ENCODE results near the gene PHACTR1.
"Not testable (repeated sequence)": the region's sequence is repeated elsewhere in the genome, so short reads cannot be mapped to it uniquely, and the experiment has no call there.

The PHACTR1 gene

DNA sequence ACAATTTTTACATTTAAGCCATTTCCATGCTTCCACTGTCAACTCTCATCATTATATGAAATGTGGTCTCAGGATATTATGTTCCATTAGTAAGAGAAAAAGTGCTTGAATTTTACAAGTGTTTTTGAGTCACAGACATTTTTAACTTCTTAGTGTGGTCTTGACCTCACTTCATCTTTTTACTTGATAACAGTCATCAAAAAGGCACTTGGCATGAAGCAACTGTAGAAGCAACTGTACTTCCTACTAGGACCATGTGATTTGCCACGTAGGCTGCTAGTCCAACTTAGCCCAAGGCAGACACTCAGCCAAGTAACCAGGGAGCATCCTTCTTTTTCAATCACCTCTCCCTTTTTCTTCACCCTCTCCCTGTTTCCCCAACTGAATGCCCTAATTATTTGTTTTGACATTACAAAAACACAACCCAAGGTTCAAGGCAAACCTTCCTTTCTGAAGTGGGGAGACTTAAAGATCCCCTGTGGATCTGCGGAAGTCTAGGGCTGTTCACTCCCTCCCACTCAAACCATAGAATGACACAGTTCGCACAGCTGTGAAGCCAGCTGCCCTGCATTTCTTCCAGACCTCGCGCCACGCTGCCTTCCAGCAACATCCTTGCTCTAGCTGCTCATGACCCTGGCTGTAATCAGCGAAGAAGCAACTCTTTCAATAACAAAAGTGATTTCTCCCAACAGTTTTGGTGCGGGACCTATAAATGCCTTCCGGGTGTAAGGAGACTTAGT, 45.0 kb downstream of the PHACTR1 start:
- Histone ChIP-seq H3K9ac (no peak overlapping the region), H3K36me3 (no peaks in the 10 kb centered on the region)
- no peak for TF ChIP-seq Cebpa-rat (IDR thresholded peaks at IDR 0.05)

DNA sequence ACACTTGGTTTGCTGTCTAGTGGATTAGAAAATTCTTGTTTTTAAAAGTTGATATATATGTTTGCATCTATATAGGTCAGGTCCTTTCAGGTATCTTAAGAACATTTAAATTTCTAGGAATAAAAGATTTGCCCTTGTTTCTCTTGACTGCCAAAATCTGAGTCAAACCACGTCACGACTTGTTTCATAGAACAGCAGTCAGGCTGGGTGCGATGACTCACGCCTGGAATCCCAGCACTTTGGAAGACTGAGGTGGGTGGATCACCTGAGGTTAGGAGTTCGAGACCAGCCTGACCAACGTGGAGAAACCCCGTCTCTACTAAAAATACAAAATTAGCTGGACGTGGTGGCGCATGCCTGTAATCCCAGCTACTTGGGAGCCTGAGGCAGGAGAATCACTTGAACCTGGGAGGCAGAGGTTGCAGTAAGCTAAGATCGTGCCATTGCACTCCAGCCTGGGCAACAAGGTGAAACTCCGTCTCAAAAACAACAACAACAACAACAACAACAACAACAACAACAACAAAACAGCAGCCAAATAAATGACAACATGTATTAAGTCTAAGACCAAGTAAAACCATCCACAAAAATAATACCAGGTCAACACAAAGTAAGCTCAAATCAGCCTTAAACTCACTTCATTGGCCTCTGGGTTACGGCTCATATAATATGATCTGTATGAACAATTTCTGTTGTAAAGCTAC, 46.3 kb downstream of the PHACTR1 start:
- H3K4me2 ChIP-seq; H3K9me3 ChIP-seq (replicated peaks in 1 of 11); H4K20me1 ChIP-seq; H3K4me3 ChIP-seq; H3K36me3 ChIP-seq; H3K4me1 ChIP-seq; H3K27ac ChIP-seq; H3K9ac ChIP-seq; H3K27me3 ChIP-seq: not testable (repeated sequence)

More for the DNA sequence above, 45.0 kb downstream of the PHACTR1 start:
- H3K4me2 ChIP-seq: no peak overlapping the region
- H3K27ac ChIP-seq: no peak overlapping the region
- no peaks in the 10 kb centered on the region for H3K4me1 ChIP-seq
- no peaks in the 10 kb centered on the region for H4K20me1 ChIP-seq
- no peaks in the 10 kb centered on the region for H3K9me3 ChIP-seq (replicated peaks in 1 of 11)
- no peaks in the 10 kb centered on the region for H3K27me3 ChIP-seq
- no peak overlapping the region for H3K4me3 ChIP-seq

DNA sequence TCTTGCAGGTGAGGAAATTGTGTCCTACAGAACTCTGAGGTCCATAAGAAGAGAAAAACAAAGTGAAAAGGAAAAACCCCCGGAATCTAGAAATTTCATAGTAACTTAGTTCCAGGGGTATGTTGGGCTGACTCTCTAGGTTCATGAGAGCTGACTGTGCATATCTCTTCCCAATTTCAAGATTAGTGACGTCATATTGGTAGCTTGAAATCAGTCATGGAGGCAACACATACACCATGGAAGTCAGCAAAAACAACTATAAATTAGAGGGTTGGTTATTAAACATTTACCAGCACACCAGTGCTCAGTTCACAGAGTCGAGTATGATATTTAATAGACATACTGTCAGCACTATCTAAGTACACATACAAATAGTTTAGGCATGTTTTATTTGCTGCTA, 49.8 kb downstream of the PHACTR1 start:
- no peak overlapping the region for H3K9ac ChIP-seq
- H3K27ac ChIP-seq: no peak overlapping the region
- no peak overlapping the region for H3K4me3 ChIP-seq
- H3K4me2 ChIP-seq: no peak overlapping the region
- H3K36me3 ChIP-seq: no peaks in the 10 kb centered on the region
- H3K4me1 ChIP-seq: no peaks in the 10 kb centered on the region
- H3K9me3 ChIP-seq (replicated peaks in 1 of 11): no peaks in the 10 kb centered on the region
- TF ChIP-seq Cebpa-rat (IDR thresholded peaks at IDR 0.05): no peak
- no peaks in the 10 kb centered on the region for H4K20me1 ChIP-seq
- H3K27me3 ChIP-seq: no peaks in the 10 kb centered on the region

DNA sequence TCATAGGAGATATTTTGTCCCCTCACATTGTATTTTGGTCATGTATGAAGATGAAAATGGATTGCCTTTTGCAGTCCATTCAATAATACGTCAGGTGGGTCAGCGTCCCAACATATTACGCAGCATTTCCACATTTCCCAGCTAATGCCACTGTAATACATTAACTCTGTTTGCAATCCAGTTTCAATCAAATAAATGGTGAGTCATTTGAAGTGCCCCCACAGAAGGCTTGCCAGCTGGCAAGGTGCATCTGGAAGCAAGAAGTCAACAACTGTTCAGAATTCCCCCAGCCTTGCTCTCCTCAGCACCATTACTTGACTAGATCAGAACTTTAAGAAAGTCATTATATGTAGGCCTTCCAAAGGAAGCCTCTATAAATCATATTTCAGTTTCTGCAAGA, 50.4 kb downstream of the PHACTR1 start:
- no peak for TF ChIP-seq Cebpa-rat (IDR thresholded peaks at IDR 0.05)
- H3K4me1 ChIP-seq: no peaks in the 10 kb centered on the region
- no peaks in the 10 kb centered on the region for H3K27me3 ChIP-seq
- no peak overlapping the region for H3K4me2 ChIP-seq
- no peaks in the 10 kb centered on the region for H4K20me1 ChIP-seq
- no peak overlapping the region for H3K27ac ChIP-seq
- no peak overlapping the region for H3K4me3 ChIP-seq
- H3K36me3 ChIP-seq: no peaks in the 10 kb centered on the region
- no peak overlapping the region for H3K9ac ChIP-seq
- no peaks in the 10 kb centered on the region for H3K9me3 ChIP-seq (replicated peaks in 1 of 11)

DNA sequence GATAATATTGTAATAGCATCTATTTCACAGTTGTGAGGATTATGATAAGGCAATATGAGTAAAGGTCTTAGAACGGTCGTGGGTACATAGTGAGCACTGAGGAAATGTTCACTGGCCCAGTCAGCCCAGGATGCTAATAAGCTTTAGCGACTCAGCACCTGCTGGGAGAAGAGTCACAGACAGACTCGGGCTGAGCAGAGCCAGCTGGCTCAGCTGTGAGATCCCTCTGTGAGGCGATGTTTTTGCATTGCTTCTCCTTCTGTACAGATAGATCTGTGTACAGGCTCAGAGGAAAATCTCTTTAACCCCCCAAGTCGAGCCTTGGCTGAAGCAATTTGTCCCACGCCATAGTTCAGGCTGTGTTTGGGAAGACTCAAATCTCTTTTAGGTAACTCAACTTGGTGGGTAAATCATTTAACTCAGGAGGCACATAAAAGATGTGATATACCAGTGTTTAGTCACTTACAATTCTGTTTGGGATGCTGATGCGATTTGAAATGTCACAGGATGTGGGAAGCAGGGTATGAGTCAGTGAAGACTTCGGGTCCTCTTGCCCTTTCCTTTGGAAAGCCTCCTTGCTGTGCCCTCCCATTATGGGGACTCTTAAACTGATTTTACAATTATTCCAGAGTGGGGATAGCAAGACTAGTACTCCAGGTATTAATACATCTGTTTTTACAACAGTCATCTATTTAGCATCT, 53.1 kb downstream of the PHACTR1 start:
- Histone ChIP-seq H3K4me3 (no peak overlapping the region), H3K27ac (no peak overlapping the region), H3K4me1 (no peaks in the 10 kb centered on the region), H3K36me3 (no peaks in the 10 kb centered on the region), H3K9ac (no peak overlapping the region), H3K4me2 (no peak overlapping the region), H4K20me1 (no peaks in the 10 kb centered on the region), H3K27me3 (no peaks in the 10 kb centered on the region), H3K9me3 (replicated peaks in 1 of 11) (no peaks in the 10 kb centered on the region)
- TF ChIP-seq Cebpa-rat (IDR thresholded peaks at IDR 0.05): no peak

DNA sequence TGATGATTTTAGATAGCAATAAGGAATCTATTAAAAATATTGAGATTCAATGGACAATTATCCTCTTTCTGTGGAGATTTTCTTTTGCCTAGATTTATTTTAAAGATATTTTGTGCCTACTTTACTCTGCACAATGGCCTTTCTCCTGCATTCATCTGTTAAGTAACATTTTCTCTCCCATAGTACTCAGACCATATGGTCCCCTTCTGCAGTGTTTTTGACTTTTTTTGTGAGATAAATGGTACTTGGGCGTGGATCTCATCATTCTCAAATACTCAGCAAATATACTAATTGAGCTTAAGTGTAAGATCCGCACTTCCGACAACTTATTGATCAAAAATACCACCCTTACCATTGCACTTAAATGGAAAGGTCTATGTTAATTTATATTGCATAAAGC, 55.8 kb downstream of the PHACTR1 start:
- no peak overlapping the region for H3K4me2 ChIP-seq
- H3K27me3 ChIP-seq: no peaks in the 10 kb centered on the region
- no peaks in the 10 kb centered on the region for H3K4me1 ChIP-seq
- no peaks in the 10 kb centered on the region for H3K9me3 ChIP-seq (replicated peaks in 1 of 11)
- H3K9ac ChIP-seq: no peak overlapping the region
- H4K20me1 ChIP-seq: no peaks in the 10 kb centered on the region
- no peaks in the 10 kb centered on the region for H3K36me3 ChIP-seq
- no peak for TF ChIP-seq Cebpa-rat (IDR thresholded peaks at IDR 0.05)
- H3K27ac ChIP-seq: no peak overlapping the region
- H3K4me3 ChIP-seq: no peak overlapping the region

DNA sequence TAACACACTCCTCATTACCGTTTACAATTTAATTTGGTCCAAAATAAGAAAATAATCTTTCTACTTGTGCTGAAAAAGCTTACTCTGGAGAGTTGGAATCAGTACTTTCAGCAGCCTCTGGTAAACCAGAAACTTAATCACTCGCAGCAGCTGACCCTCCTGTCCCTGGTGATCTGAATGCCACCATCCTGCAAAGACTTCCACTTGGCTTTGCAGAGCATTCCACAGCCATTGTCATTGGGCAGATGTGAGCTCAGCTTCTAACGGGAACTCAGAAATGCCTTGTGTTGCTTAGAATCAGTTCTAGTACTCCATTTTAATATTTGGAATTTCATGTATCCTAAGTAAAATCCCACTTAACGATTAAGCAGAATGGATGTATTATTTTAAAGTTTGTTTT, 59.7 kb downstream of the PHACTR1 start:
- no peak for TF ChIP-seq Cebpa-rat (IDR thresholded peaks at IDR 0.05)
- no peaks in the 10 kb centered on the region for H3K27me3 ChIP-seq
- no peak overlapping the region for H3K9ac ChIP-seq
- no peaks in the 10 kb centered on the region for H3K9me3 ChIP-seq (replicated peaks in 1 of 11)
- no peak overlapping the region for H3K4me2 ChIP-seq
- no peaks in the 10 kb centered on the region for H4K20me1 ChIP-seq
- no peak overlapping the region for H3K27ac ChIP-seq
- H3K36me3 ChIP-seq: no peaks in the 10 kb centered on the region
- no peaks in the 10 kb centered on the region for H3K4me1 ChIP-seq
- no peak overlapping the region for H3K4me3 ChIP-seq

DNA sequence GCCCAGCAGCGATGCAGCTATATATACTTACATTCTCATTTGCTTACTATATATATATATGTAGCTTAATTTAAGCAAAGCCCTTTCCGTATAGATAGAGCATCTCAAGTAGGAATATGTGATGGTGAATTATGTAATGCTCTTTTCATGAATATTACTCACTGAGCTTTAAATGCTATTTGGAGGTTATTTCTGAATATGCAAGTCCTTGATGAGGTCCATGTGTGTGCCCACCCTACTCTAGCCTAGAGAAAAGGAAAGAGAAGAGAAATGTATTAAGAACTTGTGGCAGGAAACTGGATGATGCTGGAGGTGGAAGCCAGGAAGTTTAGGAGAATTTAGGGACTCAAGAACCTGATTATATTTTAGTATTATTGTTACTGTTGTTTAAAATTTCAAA, 63.2 kb downstream of the PHACTR1 start:
- Histone ChIP-seq H3K4me3 (no peak overlapping the region), H3K27ac (no peak overlapping the region), H3K4me2 (no peak overlapping the region), H3K4me1 (no peaks in the 10 kb centered on the region), H4K20me1 (no peaks in the 10 kb centered on the region), H3K36me3 (no peaks in the 10 kb centered on the region), H3K27me3 (no peaks in the 10 kb centered on the region), H3K9ac (no peak overlapping the region), H3K9me3 (replicated peaks in 1 of 11) (no peaks in the 10 kb centered on the region)
- no peak for TF ChIP-seq Cebpa-rat (IDR thresholded peaks at IDR 0.05)

DNA sequence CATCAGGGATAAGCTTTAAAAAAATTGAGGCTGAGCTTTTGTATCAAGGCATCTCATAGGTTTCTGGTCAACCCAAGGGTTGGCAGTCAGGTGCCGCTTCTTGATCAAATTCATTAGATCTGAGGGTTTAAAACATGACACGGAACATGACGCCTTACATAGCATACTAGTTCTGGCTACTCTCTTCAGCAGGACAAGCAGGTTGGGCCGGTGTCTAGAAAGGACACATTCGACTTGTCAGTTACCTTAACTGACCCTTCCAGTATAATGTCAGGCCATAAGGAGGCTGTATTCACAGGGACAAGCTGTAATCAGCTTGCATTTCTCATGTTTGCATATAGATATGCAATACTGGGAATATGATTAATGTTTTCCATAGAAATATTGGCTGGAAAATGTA, 65.6 kb downstream of the PHACTR1 start:
- Histone ChIP-seq H3K4me3 (no peak overlapping the region), H3K27me3 (no peaks in the 10 kb centered on the region), H3K36me3 (no peaks in the 10 kb centered on the region), H3K4me2 (no peak overlapping the region), H3K4me1 (no peaks in the 10 kb centered on the region), H4K20me1 (no peaks in the 10 kb centered on the region), H3K27ac (no peak overlapping the region), H3K9me3 (replicated peaks in 1 of 11) (no peaks in the 10 kb centered on the region), H3K9ac (no peak overlapping the region)
- no peak for TF ChIP-seq Cebpa-rat (IDR thresholded peaks at IDR 0.05)

DNA sequence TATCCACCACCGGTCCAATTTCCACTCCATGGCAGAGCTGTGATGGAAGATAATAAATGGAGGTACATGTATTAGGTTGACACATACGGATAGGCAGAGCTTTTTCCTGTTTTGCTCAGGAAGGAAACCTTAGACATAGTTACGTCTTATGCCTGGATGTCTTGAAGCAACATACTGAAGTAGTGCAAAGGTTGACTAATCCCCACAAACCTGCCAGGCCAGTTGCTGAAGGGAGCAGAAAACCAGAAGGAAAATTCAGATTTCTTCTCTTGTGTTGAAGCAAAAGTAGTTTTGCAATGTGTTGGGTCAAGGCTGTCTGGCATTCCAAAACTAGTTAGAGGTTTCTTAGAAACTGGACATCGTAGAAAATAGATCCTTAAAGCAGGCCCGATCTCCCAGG, 68.7 kb downstream of the PHACTR1 start:
- Histone ChIP-seq H3K36me3 (no peaks in the 10 kb centered on the region), H3K27ac (no peak overlapping the region), H3K9me3 (replicated peaks in 1 of 11) (no peaks in the 10 kb centered on the region), H3K4me3 (no peak overlapping the region), H3K27me3 (no peaks in the 10 kb centered on the region), H3K9ac (no peak overlapping the region), H4K20me1 (no peaks in the 10 kb centered on the region), H3K4me2 (no peak overlapping the region), H3K4me1 (no peaks in the 10 kb centered on the region)
- no peak for TF ChIP-seq Cebpa-rat (IDR thresholded peaks at IDR 0.05)
